ENCODE data around the gene BFSP1.
A peak's percentile ranks its signal among the peaks of the same experiment; 100 is the strongest.

Gene BFSP1

DNA sequence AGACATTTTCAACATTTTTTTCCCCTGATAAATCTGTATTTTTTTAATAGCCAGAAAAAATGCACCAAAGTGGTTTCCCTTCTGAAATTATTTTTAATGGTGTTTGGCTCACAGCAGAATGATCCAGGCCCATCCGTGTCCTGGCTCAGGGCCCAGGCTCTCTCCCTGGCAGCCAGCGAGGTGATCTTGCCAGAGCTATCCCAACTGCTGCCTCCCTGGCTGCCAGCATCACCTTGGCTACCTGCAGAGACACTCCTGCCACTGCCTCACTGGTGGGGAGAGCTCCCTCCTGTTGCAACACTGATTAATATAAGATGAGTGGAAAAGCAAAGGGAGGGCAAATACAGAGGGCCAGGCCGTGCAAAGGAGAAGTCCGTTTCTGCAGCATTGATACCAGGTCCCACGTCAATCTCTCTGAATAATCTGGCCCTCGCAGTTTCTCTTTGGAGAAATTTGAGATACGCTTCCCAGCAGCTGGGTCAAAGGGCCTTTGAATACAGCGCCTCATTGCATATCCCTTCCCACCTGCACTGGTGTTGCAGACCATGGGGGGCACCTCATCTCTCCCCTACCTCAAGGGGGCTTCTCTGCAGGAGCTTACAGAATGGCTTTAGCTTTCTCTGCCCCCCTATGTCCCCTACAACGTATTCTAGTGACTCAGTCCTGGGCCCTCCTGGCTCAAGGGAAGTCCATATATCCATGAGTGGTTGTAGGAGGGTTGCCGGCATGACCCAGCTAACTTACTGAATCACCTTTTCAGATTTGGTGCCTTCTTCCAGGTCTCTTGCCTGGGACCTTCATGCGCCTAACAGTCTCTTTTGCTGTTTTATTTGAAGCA, 25.9 kb upstream of the BFSP1 start:
- no peak for DNase-seq

DNA sequence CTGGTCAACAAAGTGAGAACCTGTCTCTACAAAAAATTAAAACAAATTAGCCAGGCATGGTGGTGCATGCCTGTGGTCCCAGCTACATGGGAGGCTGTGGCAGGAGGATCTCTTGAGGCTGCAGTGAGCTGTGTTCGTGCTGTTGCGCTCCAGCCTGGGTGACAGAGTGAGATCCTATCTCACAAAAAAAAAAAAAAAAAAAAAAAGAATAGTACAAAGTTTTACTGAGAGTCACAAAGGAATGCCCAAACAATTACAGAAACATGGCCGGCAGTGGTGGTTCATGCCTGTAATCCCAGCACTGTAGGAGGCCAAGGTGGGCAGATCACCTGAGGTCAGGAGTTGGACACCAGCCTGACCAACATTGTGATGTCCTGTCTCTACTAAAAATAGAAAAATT, 23.9 kb upstream of the BFSP1 start:
- DNase-seq, result no peak

- DNase-seq, result no peak
Observed at GRCh38 chr20:17549131-17549530, 18.0 kb upstream of the BFSP1 start.

GRCh38 chr20:17545127-17545526, 13.9 kb upstream of the BFSP1 start:
- no peak for DNase-seq

- no peak for DNase-seq
Observed at GRCh38 chr20:17543531-17544131, 12.5 kb upstream of the BFSP1 start.

DNA sequence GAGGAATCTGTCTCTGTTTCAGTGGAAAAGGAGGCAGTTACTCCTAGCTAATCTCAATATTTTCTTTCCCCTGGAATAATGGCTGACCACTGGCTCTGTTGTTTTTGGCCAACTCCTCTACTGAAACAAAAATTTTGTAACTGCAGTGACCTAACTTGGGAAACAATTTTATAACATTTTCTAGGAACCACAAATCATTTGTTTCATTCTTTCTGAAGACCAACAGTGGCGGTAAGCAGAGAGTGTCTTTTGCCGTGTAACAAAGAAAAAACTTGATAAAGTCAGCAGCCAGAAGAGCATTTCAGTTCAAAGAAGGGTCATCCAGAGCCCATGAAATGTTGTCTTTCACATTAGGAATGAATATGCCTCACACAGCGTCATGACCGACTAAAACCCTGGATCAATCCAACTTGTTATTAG, 11.8 kb upstream of the BFSP1 start:
- no peak for DNase-seq

GRCh38 chr20:17542481-17542880, 11.3 kb upstream of the BFSP1 start:
- DNase-seq, result no peak

- DNase-seq, result no peak
Observed at GRCh38 chr20:17541996-17542395, 10.8 kb upstream of the BFSP1 start.

GRCh38 chr20:17541596-17541995, 10.4 kb upstream of the BFSP1 start:
- DNase-seq, result no peak

DNA sequence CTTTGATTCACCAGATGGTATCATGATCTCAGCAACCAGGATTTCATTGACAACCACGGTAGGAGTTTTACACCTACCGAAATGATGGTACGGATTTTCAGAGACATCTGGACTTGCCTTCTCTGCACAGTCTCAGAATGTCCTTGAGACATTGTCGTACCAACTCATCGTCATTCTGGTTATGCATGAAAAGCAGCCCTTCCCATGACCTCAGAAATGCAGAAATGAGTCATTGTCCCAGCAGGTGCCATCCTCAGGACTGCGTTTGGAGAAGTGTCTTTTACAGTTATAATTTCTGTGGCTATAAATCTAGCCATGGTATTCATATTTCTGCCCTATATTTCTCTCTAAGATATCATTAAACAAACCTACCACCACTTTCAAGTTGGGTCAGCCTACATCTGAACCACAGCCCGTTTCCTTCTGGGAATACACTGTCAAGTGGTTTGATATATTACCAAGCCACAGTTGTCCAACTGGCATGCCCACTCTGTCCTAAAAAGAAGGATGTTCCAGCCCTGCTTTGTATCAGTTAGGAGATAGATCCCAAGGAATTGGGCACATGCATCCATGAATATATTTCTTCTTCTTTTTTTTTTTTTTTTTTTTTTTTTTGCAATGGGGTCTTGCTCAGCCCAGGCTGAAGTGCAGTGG, 7.5 kb upstream of the BFSP1 start:
- no peak for DNase-seq

DNA sequence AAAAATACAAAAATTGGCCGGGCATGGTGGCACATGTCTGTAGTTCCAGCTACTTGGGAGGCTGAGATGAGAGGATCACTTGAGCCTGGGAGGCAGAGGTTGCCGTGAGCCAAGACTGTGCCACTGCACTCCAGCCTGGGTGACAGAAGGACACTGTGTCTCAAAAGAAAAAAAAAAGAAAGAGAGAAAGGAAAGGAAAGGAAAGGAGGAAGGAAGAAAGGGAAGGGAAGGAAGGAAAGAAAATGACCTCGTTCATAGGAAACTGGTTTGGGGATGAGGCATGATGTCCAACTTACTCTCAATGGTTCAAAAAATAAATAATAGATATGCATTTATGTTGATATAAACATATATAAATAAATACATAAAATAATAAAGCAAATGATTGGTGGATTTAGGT, 6.8 kb upstream of the BFSP1 start:
- DNase-seq, result no peak

DNA sequence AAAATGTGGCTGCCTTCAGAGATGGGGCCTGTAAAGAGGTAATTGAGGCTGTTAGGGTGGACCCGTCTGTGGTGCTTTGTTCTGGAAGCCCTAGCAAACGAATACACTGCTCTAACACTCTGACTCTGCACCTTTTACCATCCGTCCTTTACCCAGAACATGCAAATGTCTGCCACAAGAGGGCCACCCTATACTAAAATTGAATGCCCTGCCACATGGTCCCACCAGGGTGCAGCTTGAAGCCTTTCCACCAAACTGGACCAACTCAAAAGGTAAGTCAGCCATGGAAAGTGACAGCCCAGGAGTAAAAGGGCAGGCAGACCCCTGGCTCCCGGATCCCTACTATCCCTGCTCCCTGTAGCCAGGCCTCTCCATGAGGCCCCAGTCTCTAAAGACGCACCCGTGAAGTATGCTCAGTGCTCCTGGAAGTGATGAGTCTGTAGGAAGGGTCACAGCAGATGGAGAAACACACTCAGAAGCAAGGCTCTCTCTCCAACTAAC, 5.8 kb upstream of the BFSP1 start:
- peak; percentile 54 for DNase-seq

DNA sequence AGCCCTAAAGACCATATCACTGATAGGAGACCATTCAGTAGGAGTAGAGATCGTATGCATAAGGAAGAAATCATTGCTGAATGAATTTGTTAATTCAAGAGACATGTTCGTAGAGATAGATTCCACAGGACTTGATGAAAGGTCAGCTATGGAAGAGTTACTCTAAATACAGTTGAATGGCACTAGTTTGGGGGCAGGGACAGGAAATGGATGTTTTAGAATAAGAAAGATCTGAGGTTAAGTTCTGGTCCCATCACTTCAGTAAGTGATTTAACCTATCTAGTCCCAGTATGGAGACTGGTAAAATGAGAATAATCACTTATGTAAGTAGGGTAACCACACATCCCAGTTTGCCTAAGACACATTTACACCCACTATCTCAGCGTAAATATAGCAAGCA, 2.9 kb upstream of the BFSP1 start:
- no peak for DNase-seq

GRCh38 chr20:17533396-17533795, 2.2 kb upstream of the BFSP1 start:
- DNase-seq, result no peak

- no peak for DNase-seq
Observed at GRCh38 chr20:17531665-17532025, 466 bp upstream of the BFSP1 start.

- no peak for DNase-seq
Observed at GRCh38 chr20:17530153-17530552, 1.0 kb downstream of the BFSP1 start.

DNA sequence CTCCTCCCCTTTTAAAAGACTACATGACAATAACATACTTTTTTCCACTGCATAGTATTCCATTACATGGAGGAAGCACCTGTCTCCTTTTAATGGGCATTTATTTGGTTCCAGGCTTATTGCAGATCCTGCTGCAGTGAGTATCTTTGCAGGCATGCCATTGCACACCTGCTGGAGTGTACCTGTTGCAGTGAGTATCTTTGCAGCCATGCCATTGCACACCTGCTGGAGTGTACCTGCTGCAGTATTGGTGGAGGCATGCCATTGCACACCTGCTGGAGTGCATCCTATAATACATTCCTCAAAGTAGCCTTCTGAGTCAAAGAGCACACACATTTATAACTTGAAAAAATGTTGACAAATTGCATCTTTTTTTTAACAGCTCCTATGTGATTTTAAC, 1.6 kb downstream of the BFSP1 start:
- DNase-seq, result no peak

- no peak for DNase-seq
Observed at GRCh38 chr20:17525650-17526049, 5.5 kb downstream of the BFSP1 start.

DNA sequence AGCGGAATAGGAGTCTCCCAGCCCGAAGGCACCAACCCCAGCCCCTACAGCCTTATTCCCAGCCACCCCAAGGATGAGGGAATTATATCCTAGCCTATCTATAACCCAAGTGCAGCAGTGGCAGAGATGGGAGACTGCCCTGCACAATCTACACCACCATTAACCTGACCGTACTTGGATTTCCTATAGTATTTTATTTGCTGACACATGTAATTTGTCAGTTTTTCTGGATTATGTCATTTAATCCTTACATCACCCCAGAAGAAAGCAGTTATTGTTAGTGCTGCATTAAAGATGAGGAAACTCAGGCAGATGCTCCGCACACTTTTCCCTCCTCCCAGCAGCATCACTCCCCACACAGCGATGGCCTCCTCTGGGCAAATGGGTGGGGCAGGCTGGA, 6.0 kb downstream of the BFSP1 start:
- no peak for DNase-seq

- no peak for DNase-seq
Observed at GRCh38 chr20:17524560-17524959, 6.6 kb downstream of the BFSP1 start.

- DNase-seq, result no peak
Observed at GRCh38 chr20:17523326-17523725, 7.9 kb downstream of the BFSP1 start.

DNA sequence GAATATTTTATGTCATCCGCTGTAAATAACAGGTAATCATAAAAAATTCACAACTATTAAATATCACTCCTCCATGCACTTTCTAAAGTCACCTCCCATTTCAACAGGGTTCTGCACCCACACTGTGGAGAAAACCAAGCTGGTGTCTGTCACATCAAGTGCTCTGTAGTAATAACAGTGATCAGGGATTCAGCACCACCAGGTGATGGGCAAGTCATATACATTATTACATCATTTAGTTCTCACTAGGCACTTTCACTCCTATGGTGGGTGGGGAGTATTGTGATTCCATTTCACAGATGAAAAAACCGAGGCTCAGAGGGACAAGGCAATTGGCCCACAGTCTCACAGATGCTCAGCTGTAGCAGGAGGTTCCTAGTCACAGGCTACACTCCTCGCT, 8.7 kb downstream of the BFSP1 start:
- no peak for DNase-seq

DNA sequence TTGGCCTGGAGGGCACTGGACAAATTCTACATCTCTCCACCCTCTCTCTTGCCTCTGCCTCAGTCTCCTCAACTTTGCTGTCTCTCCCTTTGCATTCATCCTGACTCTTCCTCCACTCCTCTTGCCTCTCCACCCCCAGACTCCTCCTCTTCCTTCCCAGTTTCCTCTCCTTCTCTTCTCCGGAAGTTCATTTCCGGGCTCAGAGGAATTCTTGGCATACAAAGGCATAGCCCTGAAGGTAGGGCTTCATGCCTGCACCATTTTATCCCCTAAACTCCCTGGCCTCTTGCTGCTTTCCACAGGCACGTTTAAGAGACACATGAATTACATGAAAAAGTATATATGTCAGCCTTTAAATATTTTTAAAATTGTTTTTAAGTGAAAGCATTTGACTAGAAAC, 10.6 kb downstream of the BFSP1 start:
- DNase-seq, result no peak

Measured in effector CD4-positive, alpha-beta T cell (primary cell).